Ecto neural progenitor cell (in vitro differentiated cells): ENCODE results near the gene BTBD10.
"Not testable (repeated sequence)": the region's sequence is repeated elsewhere in the genome, so short reads cannot be mapped to it uniquely, and the experiment has no call there.

ENCODE experiments used
- DNase-seq: peaks from one replicate; pipeline ENCODE4 v3.0.0-alpha.2; 2018; ENCODE audit warnings: low spot score

The BTBD10 gene

DNA sequence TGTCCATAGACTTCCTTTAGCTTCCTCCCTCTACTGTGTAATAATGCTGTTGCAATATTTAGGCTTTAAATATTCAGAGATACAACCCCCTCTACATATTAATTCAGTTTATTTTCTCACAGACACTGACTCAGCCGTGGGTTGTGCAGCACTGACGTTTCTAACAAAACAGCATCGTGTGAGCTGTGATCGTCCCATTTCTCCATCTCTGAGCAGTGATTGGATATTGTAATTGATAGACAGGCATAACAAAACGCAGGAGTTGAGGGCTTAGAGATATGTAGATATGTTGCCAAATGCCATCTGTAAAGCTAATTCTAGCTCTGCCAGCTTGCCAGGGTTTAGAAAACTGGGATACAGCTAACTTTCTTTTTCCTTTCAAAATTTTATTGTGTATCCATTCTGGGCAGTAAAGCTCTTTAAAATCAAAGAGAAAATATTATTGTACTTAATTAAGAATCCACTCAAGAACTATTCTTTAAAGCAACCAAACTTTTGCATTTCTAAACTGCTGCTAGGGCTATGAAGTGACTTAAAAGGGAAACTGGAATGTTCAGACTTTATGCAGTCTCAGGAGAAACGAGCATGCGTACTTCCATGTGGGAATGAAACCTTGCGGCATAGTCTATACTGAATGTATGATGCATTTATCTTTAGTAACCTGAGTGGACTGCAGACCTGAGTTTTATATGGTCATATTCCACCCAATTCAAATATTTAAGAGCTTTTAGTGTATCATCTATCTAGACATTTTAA lies 22.7 kb downstream of the BTBD10 start:
- DNase-seq: no peak

DNA sequence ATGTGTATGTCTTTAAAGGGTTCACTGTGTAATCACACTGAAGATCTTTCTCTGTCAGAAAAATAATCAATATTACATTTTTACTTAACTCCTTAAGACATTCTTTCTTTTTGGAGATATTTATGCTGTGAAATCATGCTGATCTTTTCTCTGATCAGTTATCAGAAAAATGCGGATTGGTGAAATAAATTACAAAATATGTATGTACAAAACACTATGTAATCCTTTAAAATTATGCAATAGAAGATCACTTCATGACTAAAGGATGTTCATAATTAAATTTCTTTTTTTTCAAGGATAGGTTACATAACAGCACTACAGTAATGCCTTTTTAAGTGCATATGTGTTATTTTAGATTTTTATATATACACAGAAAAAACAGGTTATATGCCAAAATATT lies 24.7 kb downstream of the BTBD10 start:
- no peak for DNase-seq

DNA sequence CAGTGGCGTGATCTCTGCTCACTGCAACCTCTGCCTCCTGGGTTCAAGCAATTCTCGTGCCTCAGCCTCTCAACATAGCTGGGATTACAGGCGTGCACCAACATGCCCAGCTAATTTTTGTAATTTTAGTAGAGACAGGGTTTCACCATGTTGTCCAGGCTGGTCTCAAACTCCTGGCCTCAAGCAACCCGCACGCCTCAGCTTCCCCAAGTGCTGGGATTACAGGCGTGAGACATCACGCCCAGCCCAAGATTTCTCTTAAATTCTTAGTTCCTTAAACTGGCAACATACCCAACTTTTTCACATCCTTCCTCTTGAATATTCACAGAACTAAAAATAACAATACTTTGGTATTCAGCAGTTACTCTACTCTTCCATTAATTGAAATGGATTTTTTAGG lies 26.2 kb downstream of the BTBD10 start:
- not testable (repeated sequence) for DNase-seq

GRCh38 chr11:13434247-13435205 lies 28.5 kb downstream of the BTBD10 start:
- DNase-seq: no peak

DNA sequence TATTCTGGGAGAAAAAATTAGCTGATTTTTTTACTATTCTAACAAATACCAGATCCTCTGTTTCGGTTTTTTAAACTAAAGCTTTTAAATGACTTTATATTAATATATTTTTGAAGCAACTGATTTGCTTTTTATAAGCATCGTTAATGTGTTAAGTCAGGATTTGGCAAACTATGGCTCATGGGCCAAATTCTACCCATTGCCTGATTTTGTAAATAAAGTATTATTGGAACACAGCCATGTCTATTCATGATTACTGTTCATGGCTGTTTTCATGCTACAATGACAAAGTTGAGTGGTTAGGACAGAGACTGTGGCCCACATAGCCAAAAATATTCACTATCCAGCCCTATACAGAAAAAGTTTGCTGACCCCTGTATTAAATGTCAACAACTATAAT lies 29.6 kb downstream of the BTBD10 start:
- DNase-seq: no peak

DNA sequence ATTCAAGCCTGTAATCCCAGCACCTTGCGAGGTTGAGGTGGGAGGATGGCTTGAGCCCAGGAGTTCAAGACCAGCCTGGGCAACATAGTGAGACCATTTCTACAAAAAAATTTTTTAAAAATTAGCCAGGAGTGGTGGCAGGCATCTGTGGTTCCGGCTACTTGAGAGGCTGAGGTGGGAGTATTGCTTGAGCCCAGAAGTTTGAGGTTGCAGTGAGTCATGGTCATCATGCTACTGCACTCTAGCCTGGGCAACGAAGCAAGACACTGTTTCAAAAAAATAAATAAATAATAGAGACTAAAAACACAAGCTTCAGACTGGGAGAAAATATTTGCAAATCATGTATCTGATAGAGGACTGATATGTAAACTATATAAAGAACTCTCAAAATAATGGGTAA lies 33.2 kb downstream of the BTBD10 start:
- DNase-seq: no peak

GRCh38 chr11:13429288-13429687 lies 33.7 kb downstream of the BTBD10 start:
- DNase-seq: no peak

GRCh38 chr11:13427440-13427839 lies 35.6 kb downstream of the BTBD10 start:
- DNase-seq: no peak

GRCh38 chr11:13423372-13423771 lies 39.6 kb downstream of the BTBD10 start:
- DNase-seq: no peak

GRCh38 chr11:13421561-13421960 lies 41.5 kb downstream of the BTBD10 start:
- DNase-seq: no peak

DNA sequence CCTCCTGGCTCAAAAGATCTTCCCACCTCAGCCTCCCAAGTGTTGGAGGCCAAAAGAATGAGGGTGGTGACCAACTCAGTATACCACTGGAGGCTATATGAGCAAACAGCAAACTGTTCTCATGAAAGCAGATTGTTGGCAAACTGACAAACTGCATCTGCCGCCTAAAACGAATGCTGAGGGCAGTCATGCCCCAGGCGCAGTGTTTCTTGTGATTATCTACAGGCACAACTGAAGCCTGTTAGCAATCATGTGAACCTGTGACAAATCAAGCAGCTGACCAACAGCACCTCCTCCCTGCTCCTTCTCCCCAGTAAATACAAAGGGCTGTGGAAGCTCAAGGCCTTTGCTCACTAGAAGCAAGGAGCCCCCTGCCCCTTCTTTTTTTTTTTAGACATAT lies 47.8 kb downstream of the BTBD10 start:
- DNase-seq: no peak

- no peak for DNase-seq
Observed at GRCh38 chr11:13405220-13405619, 57.8 kb downstream of the BTBD10 start.

DNA sequence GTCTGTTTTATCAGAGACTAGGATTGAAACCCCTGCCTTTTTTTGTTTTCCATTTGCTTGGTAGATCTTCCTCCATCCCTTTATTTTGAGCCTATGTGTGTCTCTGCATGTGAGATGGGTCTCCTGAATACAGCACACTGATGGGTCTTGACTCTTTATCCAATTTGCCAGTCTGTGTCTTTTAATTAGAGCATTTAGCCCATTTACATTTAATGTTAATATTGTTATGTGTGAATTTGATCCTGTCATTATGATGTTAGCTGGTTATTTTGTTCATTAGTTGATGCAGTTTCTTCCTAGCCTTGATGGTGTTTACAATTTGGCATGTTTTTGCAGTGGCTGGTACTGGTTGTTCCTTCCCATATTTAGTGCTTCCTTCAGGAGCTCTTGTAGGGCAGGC lies 64.7 kb downstream of the BTBD10 start:
- DNase-seq: not testable (repeated sequence)

DNA sequence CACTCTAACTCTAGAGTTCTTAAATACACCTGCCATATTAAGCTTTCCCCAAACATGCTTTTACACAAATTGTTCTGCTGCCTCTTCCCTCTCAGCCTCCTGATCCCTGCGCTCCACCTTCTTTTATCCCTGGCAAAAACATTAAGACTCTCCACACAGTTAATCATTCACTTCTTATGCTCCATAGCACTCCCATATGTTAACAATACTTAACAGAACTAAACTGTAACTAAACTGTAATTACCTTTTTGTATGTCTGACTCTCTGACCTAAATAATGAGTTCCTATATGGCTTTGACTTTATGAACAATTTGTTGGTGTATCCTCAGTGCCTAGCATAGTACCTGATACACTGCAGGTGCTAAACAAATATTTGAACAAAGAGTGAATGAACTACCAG lies 71.8 kb downstream of the BTBD10 start:
- DNase-seq: no peak

DNA sequence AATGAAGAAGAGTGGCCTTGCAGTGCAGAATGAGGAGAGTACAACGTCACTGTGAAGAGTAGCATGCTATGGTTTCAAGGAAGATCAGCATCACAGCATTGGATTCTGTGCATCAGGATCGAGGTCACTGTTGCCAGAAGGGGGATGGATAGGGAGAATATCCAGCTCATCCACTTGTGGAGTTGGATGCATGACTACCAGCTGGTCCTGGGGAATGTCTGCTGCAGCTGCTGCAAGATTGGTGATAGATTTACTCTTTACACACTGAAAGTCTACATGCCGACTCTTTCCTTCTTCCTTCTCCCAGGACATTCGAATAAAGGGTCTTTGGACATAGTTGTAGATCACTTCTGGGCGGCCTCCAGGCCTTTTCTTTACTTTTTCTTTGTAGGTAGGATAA lies 74.3 kb downstream of the BTBD10 start:
- no peak for DNase-seq

GRCh38 chr11:13386567-13386966 lies 76.5 kb downstream of the BTBD10 start:
- DNase-seq: no peak

GRCh38 chr11:13384908-13385640 lies 77.9 kb downstream of the BTBD10 start:
- no peak for DNase-seq

- DNase-seq: no peak
Observed at GRCh38 chr11:13382751-13383150, 80.3 kb downstream of the BTBD10 start.

DNA sequence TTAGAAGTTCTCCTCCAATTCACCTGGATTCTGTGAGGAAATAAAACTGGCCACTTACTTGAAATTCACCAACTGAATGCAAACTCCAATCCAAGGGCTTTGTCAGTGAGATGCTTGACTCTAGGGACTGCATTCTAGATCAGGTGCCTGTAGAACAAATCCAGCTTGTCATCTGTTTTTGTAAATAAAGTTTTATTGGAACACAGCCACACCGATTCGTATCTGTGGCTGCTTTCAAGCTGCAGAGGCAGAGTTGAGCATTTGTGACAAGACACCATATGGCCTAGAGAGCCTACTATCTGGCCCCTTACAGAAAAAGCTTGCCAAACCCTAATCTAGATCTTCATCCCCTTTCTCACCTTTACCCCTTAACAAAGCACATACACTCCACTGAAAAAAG lies 82.3 kb downstream of the BTBD10 start:
- DNase-seq: no peak

DNA sequence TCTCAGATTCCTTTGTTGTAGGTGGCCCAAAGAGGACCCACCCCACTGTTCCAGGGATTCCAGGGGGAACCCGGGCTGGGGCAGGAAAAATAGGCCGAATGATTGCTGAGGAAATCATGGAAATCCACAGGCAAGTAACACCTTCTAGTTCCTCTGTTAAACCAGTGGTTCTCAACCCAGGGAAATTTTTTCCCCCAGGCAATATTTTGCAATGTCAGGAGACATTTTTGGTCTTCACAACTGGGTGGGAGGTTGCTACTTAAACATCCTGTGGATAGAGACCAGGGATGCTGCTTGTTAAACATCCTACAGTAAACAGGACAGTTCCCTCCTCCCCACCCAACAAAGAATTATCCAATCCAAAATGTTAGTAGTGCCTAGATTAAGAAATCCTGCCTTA lies 84.7 kb downstream of the BTBD10 start:
- DNase-seq: no peak

- no peak for DNase-seq
Observed at GRCh38 chr11:13376838-13377237, 86.2 kb downstream of the BTBD10 start.

DNA sequence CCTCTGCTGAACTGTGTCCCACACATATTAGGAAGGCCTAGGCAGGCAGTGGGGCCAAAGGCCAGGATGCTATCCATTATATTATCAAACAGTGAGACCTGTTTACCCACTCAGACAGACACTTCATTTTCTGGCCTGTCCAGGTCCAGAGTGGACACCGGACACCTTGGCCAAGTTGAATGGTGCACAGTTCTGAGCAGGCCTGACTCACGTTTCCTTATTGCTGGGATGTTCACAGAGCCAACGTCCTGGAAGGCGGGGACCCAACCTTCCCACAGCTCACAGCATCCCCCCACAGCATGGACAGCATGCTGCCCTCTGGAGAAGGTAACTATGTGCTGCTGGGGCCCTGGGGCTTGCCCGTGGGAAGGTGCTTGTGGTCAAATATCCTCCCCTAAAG lies 86.6 kb downstream of the BTBD10 start:
- DNase-seq: no peak

GRCh38 chr11:13375798-13376197 lies 87.2 kb downstream of the BTBD10 start:
- DNase-seq: no peak
